Testis (tissue), 2 donors: Measurements from ENCODE around the gene SASH1.

Experiments
- CTCF ChIP-seq, 3 experiments: fragments of 450-650 bp in 2 of 3; fragments of 200-600 bp in 1 of 3; sonication (generic) in 1 of 3; IDR thresholded peaks; one replicate each; pipeline ENCODE4 v1.5.1; 2016 to 2019; ENCODE audit warnings: antibody characterized with exemption in 3 of 3, mild to moderate bottlenecking in 2 of 3, moderate library complexity in 1 of 3
- POLR2A ChIP-seq: fragments of 450-650 bp; IDR thresholded peaks from one replicate; pipeline ENCODE4 v1.6.1; 2017; ENCODE audit warnings: antibody characterized with exemption, mild to moderate bottlenecking, moderate library complexity

GRCh38 chr6:148364056-148364824 lies 21.6 kb downstream of the SASH1 start:
- TF ChIP-seq CTCF (IDR thresholded peaks at IDR 0.05) (no peak), POLR2A (no peak)
